SK-N-SH treated with all-trans-retinoic acid at 6 μM for 48 hours (cell line): Measurements from ENCODE around the gene CBLN3.

ENCODE experiments used
- ARNTL ChIP-seq: fragments of 450-650 bp; formaldehyde crosslinking; IDR thresholded peaks from 2 replicates; pipeline ENCODE4 v1.5.0; 2020; ENCODE audit warnings: low read depth, mild to moderate bottlenecking, moderate library complexity, borderline replicate concordance
- PPARA ChIP-seq: fragments of 250-450 bp; sonication (Bioruptor Pico); IDR thresholded peaks from 2 replicates; pipeline ENCODE4 v1.5.0; 2020; ENCODE audit warnings: mild to moderate bottlenecking, borderline replicate concordance
- RARB ChIP-seq: fragments of 250-450 bp; sonication (Bioruptor Pico); IDR thresholded peaks from 2 replicates; pipeline ENCODE4 v1.8.0; 2021; ENCODE audit warnings: mild to moderate bottlenecking, moderate library complexity
- TOX ChIP-seq: fragments of 250-450 bp; sonication (Bioruptor Pico); IDR thresholded peaks from 2 replicates; pipeline ENCODE4 v1.8.0; 2021; ENCODE audit warnings: mild to moderate bottlenecking, moderate library complexity, borderline replicate concordance
- TF ChIP-seq, protein P1 (sequence below): fragments of 250-450 bp; sonication (Bioruptor Pico); IDR thresholded peaks from 2 replicates; pipeline ENCODE4 v1.5.1; 2020; ENCODE audit warnings: low read depth, mild to moderate bottlenecking, moderate library complexity
- TF ChIP-seq, protein P2 (sequence below): fragments of 250-450 bp; sonication (Bioruptor Pico); IDR thresholded peaks from 2 replicates; pipeline ENCODE4 v1.8.0; 2020; ENCODE audit warnings: mild to moderate bottlenecking, moderate library complexity, borderline replicate concordance

DNA sequence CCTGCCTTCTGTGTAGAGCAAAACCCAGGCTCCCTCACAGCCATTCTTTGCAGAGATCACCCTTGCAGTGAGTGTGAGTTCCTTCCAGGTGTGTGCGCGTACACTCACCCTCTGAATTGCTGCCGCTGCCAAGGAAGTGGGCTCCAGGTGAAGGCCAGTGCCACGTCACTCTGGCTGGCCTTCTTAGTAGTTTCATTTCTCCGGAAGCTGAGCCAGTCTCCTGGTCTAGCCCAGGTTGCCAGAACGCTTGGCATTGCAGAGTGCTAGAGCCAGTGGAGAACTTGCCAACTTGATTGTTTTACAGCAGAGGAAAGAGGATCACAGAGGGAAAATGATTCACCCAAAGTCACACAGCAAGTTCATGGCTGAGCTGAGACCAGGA, 11.0 kb downstream of the CBLN3 start:
- TF ChIP-seq PPARA (CRISPR knock-in tag) = no peak
- TF ChIP-seq TOX = no peak
- TF ChIP-seq, protein P1, sequence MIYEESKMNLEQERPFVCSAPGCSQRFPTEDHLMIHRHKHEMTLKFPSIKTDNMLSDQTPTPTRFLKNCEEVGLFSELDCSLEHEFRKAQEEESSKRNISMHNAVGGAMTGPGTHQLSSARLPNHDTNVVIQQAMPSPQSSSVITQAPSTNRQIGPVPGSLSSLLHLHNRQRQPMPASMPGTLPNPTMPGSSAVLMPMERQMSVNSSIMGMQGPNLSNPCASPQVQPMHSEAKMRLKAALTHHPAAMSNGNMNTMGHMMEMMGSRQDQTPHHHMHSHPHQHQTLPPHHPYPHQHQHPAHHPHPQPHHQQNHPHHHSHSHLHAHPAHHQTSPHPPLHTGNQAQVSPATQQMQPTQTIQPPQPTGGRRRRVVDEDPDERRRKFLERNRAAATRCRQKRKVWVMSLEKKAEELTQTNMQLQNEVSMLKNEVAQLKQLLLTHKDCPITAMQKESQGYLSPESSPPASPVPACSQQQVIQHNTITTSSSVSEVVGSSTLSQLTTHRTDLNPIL (CRISPR knock-in tag) = no peak
- no peak for TF ChIP-seq ARNTL
- no peak for TF ChIP-seq RARB (CRISPR knock-in tag)
- TF ChIP-seq, protein P2, sequence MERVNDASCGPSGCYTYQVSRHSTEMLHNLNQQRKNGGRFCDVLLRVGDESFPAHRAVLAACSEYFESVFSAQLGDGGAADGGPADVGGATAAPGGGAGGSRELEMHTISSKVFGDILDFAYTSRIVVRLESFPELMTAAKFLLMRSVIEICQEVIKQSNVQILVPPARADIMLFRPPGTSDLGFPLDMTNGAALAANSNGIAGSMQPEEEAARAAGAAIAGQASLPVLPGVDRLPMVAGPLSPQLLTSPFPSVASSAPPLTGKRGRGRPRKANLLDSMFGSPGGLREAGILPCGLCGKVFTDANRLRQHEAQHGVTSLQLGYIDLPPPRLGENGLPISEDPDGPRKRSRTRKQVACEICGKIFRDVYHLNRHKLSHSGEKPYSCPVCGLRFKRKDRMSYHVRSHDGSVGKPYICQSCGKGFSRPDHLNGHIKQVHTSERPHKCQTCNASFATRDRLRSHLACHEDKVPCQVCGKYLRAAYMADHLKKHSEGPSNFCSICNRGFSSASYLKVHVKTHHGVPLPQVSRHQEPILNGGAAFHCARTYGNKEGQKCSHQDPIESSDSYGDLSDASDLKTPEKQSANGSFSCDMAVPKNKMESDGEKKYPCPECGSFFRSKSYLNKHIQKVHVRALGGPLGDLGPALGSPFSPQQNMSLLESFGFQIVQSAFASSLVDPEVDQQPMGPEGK (CRISPR knock-in tag) = no peak
